GM12892 (cell line): ENCODE data around the gene IL36A. TPM values are rescaled to one million over a fixed set of nuclear protein-coding genes. Genes with fewer than 3 reads are reported as not detected.

Experiments
- DNase-seq: peaks from one replicate; pipeline ENCODE4 v3.0.0; 2011; ENCODE audit not compliant: insufficient read length
- FAIRE-seq: peaks from 2 replicates; lab custom pipeline; 2011; peaks lifted over from hg19 to GRCh38; lab: Jason Lieb, UNC
- POLR2A ChIP-seq: IDR thresholded peaks from 2 replicates; pipeline ENCODE4 v1.6.1; 2011; ENCODE audit warnings: low read depth, low read length, control low read depth
- POLR2AphosphoS5 ChIP-seq: IDR thresholded peaks from 2 replicates; pipeline ENCODE4 v1.6.1; 2011; ENCODE audit warnings: low read depth, low read length, control low read depth
- TAF1 ChIP-seq: IDR thresholded peaks from 2 replicates; pipeline ENCODE4 v1.6.1; 2011; ENCODE audit warnings: low read depth, mild to moderate bottlenecking, control low read depth, low read length, borderline replicate concordance
- polyA plus RNA-seq: library from polyadenylated mRNA; unstranded; fragments of >200 nt; gene quantifications from one replicate; pipeline ENCODE4 v1.2.1, GENCODE V29; 2012; ENCODE audit warnings: missing spikeins, inconsistent platforms; ENCODE audit not compliant: missing spikeins

IL36A gene, protein sequence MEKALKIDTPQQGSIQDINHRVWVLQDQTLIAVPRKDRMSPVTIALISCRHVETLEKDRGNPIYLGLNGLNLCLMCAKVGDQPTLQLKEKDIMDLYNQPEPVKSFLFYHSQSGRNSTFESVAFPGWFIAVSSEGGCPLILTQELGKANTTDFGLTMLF
- not detected for polyA plus RNA-seq

DNA sequence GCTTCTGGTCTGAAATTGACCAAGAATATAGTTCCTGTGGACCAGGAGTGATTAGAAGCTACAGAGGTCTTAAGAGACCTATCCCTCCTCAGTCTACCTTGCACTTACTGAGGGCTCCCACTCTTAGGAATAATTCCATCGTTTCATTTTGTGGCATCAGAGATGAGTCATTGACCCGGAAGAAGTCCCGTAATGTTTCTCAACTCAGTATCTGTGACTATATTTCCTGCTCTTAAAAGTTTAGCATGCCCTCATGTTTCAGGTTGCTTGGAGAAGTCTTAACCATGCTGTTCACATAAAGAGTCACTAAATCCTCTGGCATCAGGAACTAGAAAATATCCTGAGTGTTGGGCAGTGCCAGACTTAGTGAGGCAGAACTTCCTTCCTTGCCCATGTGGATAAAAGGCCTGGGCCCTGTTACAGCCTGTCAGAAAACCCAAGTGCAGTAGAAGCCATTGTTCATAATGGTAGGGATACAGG is at the start of gene IL36A:
TSS of gene IL36A (plus strand) at position 430 of the 480 bp plus-strand sequence. CDS start 413 bp downstream, outside the sequence.
- DNase-seq (no peak), FAIRE-seq (no peak)
- TF ChIP-seq POLR2AphosphoS5 = no peak
- no peak for TF ChIP-seq POLR2A
- TF ChIP-seq TAF1 = no peak

GRCh38 chr2:112957511-112957910 is 47.7 kb upstream of the IL36A start:
- TF ChIP-seq TAF1 (no peak), POLR2A (no peak), POLR2AphosphoS5 (no peak)
- DNase-seq (no peak), FAIRE-seq (no peak)

GRCh38 chr2:112958428-112959108 is 46.7 kb upstream of the IL36A start:
- TF ChIP-seq POLR2AphosphoS5 = no peak
- no peak for TF ChIP-seq TAF1
- TF ChIP-seq POLR2A = no peak
- FAIRE-seq (peak; percentile 5), DNase-seq (peak; percentile 11)

- DNase-seq = no peak
- TF ChIP-seq POLR2A (no peak), TAF1 (no peak), POLR2AphosphoS5 (no peak)
- no peak for FAIRE-seq
Observed at GRCh38 chr2:112959109-112959812, 46.0 kb upstream of the IL36A start.

DNA sequence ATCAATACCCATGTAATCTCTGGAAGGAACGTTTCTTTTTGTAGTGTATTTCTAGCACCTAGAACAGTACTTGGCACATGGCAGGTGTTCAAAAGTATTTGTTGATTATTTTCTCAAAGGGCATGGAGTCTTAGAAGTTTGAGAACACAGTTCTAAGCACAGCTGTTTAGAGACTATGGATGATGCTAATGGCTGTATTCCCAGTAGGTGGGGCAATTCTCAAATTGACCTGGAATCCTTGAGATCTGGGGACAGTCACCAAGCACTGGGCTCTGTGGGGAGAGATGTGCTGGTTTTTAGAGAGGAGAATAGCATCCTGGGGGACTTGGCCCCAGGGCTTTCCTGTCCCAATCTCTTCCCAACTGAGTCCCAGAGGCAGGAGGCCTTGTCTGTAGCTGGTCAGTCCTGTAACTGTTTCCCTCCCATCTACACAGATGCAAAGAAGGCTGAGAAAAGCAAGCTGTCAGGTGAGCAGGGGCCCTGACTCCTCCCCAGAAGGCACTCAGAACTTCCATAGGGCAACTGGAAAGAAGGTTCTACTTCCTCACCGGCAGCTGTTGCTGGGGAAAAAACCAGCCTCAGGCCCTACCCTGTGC is 44.9 kb upstream of the IL36A start:
- DNase-seq (no peak), FAIRE-seq (no peak)
- TF ChIP-seq TAF1 (no peak), POLR2A (no peak), POLR2AphosphoS5 (no peak)

DNA sequence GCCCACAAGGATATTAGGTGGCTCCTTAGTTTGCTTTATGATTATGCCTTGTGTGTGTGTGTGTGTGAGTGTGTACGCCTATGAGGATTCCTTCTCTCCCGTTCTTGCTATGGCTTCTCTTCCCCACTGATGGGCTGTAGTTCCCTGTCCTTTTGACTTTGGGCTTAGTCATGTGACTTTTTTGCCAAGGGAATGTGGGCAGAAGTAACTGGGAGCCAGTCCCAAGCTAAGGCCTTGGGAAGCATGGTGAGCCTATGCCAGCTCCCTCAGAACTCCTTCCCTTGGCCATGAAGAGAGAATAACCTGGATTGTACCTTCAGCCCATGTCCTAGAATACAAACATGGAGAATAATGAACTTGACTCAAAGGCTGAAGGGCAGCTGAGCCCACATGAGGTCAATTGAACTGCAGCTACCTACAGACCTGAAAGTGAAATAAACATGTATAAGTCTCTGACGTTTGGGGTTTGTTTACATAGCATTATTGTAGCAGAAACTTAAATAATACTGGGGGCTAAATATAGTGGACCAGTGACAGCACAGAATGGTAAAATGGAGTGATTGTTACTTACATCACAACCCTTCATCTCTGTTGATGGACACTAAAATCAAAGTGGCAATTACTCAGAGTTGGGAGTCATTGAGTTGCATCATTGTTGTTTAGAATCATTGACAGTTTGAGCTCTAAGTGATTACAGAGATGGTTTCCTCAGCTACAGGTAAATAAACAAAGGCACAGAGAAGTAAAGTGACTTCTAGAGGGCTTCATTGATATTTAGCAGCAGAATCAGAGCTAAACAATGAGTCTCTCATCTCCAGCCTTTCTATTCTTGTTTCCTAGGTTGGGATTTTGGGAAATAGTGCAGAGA is 42.7 kb upstream of the IL36A start:
- FAIRE-seq (no peak), DNase-seq (no peak)
- TF ChIP-seq POLR2AphosphoS5 (no peak), POLR2A (no peak), TAF1 (no peak)

DNA sequence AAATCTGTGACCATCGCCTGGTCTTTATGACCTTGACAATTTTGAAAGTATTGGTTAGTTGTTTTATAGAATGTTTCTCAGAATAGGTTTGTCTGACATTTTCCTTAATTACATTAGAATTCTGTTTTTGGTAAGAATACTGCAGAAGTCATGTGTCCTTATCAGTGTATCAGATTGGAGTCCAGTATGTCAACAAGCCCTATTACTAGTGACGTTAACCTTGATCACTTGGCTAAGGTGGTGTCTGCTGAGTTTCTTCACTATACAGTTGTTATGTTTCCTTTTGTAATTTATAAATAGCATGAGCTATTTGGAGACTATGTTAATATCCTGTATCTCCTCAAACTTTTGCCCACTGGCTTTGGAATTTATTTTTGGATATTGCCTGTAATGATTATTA is 38.2 kb upstream of the IL36A start:
- no peak for FAIRE-seq
- no peak for DNase-seq
- TF ChIP-seq TAF1 (no peak), POLR2AphosphoS5 (no peak), POLR2A (no peak)

DNA sequence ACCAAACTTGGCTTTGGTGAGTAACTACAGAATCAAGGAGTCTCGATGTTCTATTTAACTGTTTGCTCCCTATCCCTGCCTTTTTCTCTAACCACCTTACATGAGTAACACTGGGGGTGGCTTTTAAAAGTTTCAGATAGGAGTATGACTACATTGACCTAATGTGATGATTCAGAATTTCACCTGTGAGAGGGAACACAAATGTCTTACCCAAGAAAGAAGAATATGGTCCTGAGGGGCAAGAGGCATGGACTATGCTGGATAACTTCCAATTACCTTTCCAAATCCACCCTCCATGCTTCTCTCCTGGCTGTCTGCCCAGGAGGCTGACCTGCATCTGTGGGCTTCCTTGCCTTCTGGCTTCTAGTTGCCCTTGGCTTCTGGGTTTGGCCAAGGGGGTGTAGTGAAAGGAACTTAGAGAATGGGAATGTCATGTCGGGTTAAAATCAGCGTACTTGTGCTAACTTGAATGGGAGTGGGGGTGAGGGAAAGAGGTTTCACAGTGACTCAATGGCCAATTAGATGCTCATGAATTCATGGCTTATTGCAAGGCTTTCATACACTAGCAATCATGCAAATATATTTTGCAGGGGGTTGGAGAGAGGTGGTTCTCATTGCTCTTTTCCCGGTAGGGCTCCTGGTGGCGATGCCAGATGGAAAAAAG is 32.7 kb upstream of the IL36A start:
- DNase-seq (no peak), FAIRE-seq (no peak)
- no peak for TF ChIP-seq POLR2AphosphoS5
- TF ChIP-seq TAF1 = no peak

DNA sequence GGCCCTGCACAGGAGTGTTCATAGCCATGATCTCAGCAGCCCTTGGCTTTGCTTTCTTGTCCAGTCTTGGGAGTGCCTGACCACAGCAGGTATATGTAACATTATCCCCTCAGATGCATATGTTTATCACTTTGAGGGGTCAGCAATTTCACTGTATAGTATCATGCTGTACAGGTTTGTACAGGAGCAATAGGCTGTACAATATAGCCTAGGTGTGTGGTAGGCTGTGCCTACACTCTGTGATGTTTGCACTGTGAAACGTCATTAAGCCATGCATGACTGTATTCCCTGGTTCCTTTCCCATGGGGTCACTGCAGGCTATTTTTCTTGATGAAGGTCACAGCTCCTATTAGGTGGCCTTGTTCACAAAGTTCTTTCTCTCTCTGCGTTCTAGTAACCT is 32.1 kb upstream of the IL36A start:
- TF ChIP-seq TAF1 = no peak
- no peak for DNase-seq

DNA sequence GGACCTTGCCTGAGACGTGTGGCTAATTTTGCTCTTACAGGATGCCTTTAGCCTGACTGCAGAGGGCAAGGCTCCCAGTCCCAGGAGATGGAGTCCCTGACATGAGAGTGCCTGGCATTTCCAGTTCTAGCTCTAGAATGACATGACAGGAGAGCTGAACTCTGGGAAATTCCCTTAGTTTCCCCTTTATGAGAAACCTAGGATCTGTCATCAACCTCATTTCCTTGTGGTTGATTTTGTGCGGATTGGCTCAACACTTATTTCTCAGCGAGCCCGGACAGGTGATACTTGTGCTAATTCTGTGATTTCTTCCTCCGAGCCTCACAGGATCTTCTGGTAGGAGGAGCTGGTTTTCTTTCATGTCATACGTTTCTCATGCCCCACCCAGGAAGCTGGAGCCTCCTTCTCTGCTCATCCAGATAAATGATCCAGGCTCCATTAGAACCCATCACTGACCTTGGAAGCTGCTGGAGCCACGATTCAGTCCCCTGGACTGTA is 27.7 kb upstream of the IL36A start, which contains the start of gene IL36G:
TSS of gene IL36G (plus strand) at position 448 of the 498 bp plus-strand sequence. CDS start 633 bp downstream, outside the sequence.
- no peak for DNase-seq
- no peak for TF ChIP-seq TAF1
- TF ChIP-seq POLR2A = no peak
- no peak for TF ChIP-seq POLR2AphosphoS5
- FAIRE-seq = no peak

More for the DNA sequence above, 32.1 kb upstream of the IL36A start:
- no peak for FAIRE-seq
